HepG2 (cell line): ENCODE measurements around the gene FOLR2. TPM values are rescaled to one million over a fixed set of nuclear protein-coding genes. Genes with fewer than 3 reads are reported as not detected.

Source experiments
- ATAC-seq: fragments of 200-7000 bp; cut with Tn5 transposase; 3 replicates; pipeline ENCODE4 v1.9.1; 2020; ENCODE audit warnings: mild to moderate bottlenecking, moderate library complexity
- BruUV-seq: library from RNA; stranded (reverse); fragments of 400-500 nt; replicated peaks from 2 replicates; lab custom pipeline; 2021; lab: Mats Ljungman, UMichigan
- CTCF ChIA-PET: fragments of 300-600 bp; formaldehyde crosslinking; extraction: SDS; loops from one replicate; lab custom pipeline; 2021; ENCODE audit warnings: low total read pairs, inconsistent platforms, low intra/inter-chr PET ratio; lab: Yijun Ruan, JAX
- POLR2A ChIA-PET: fragments of 350-600 bp; sonication (Branson Sonifier 250); formaldehyde crosslinking; loops from one replicate; lab custom pipeline; 2020; ENCODE audit warnings: antibody characterized with exemption, inconsistent platforms; lab: Yijun Ruan, JAX
- DNase-seq: peaks from one replicate; pipeline ENCODE4 v3.0.0-alpha.2; 2015; ENCODE audit warnings: low spot score
- FAIRE-seq: peaks from 3 replicates; lab custom pipeline; 2011; peaks lifted over from hg19 to GRCh38; lab: Jason Lieb, UNC
- H2AFZ ChIP-seq: one replicate; pipeline ENCODE4 v1.6.1; 2011; ENCODE audit warnings: low read length, inconsistent platforms
- H3K27ac ChIP-seq: fragments of 300-600 bp; 3 replicates; pipeline ENCODE4 v1.8.0; 2011; ENCODE audit warnings: mixed run types, mild to moderate bottlenecking, mixed read lengths, low read length, inconsistent platforms; ENCODE audit not compliant: insufficient read depth; ENCODE audit errors: extremely low read length
- H3K27me3 ChIP-seq, 2 experiments: fragments of 200-600 bp in 1 of 2; 2 replicates in 1 of 2; 3 replicates in 1 of 2; pipeline versions ENCODE4 v1.6.0 to v1.8.0; 2011; ENCODE audit warnings: low read length in 2 of 2, mild to moderate bottlenecking in 2 of 2, moderate library complexity in 2 of 2, inconsistent platforms in 1 of 2; ENCODE audit not compliant: insufficient read depth in 2 of 2, control insufficient read depth in 1 of 2
- H3K36me3 ChIP-seq, 2 experiments: fragments of 200-600 bp in 1 of 2; replicated peaks in 1 of 2; 2 replicates in 1 of 2; 3 replicates in 1 of 2; pipeline versions ENCODE4 v1.5.1 to v1.8.0; 2011; ENCODE audit warnings: low read length in 2 of 2, inconsistent platforms in 1 of 2; ENCODE audit not compliant: insufficient read depth in 2 of 2, control insufficient read depth in 1 of 2
- H3K4me1 ChIP-seq: 2 replicates; pipeline ENCODE4 v1.5.1; 2012; ENCODE audit warnings: low read length, inconsistent platforms; ENCODE audit not compliant: insufficient read depth
- H3K4me2 ChIP-seq: 2 replicates; pipeline ENCODE4 v1.6.0; 2011; ENCODE audit warnings: low read depth, low read length, inconsistent platforms
- H3K4me3 ChIP-seq, 3 experiments: fragments of 200-600 bp in 1 of 3; sonication (generic), shearing (Covaris generic) in 1 of 3; replicated peaks in 1 of 3; 2 replicates each; pipeline ENCODE4 v1.5.1; 2011 to 2016; ENCODE audit warnings: low read length in 3 of 3, inconsistent platforms in 2 of 3, low read depth in 2 of 3, mild to moderate bottlenecking in 2 of 3, control low read depth in 1 of 3, mixed read lengths in 1 of 3; ENCODE audit not compliant: insufficient read depth in 1 of 3
- H3K79me2 ChIP-seq: one replicate; pipeline ENCODE4 v1.6.1; 2011; ENCODE audit warnings: low read length, inconsistent platforms; ENCODE audit not compliant: insufficient read depth
- H3K9ac ChIP-seq: 2 replicates; pipeline ENCODE4 v1.6.0; 2011; ENCODE audit warnings: mild to moderate bottlenecking, low read depth, low read length, inconsistent platforms; ENCODE audit not compliant: insufficient read depth
- H3K9me3 ChIP-seq: 2 replicates; pipeline ENCODE4 v1.5.1; 2012; ENCODE audit warnings: mild to moderate bottlenecking, low read length
- H4K20me1 ChIP-seq: 2 replicates; pipeline ENCODE4 v1.6.0; 2011; ENCODE audit warnings: inconsistent platforms, mild to moderate bottlenecking, low read length, moderate library complexity; ENCODE audit not compliant: insufficient read depth
- BORCS8-MEF2B ChIP-seq: sonication (generic); formaldehyde crosslinking; IDR thresholded peaks from 2 replicates; pipeline ENCODE4 v1.8.0; 2022; ENCODE audit warnings: mild to moderate bottlenecking, missing genetic modification reagents
- FLYWCH1 ChIP-seq: sonication (generic); formaldehyde crosslinking; IDR thresholded peaks from 2 replicates; pipeline ENCODE4 v1.8.1; 2023; ENCODE audit warnings: mild to moderate bottlenecking, missing genetic modification reagents
- RBAK ChIP-seq: sonication (generic); formaldehyde crosslinking; IDR thresholded peaks from 2 replicates; pipeline ENCODE4 v1.5.1; 2020; ENCODE audit warnings: mild to moderate bottlenecking, missing genetic modification reagents
- SP4 ChIP-seq: sonication (generic); formaldehyde crosslinking; IDR thresholded peaks from 2 replicates; pipeline ENCODE4 v1.8.1; 2023; ENCODE audit warnings: mild to moderate bottlenecking, missing genetic modification reagents
- ZNF34 ChIP-seq: sonication (generic); formaldehyde crosslinking; IDR thresholded peaks from 2 replicates; pipeline ENCODE4 v1.4.0; 2020; ENCODE audit warnings: mild to moderate bottlenecking, missing genetic modification reagents, borderline replicate concordance
- WGBS: methylation state at CpG from one replicate; pipeline ENCODE4 v1.1.6; 2017; ENCODE audit warnings: low lambda C conversion rate; 5-methylcytosine and 5-hydroxymethylcytosine counted together
- in situ Hi-C: cut with HindIII; loops from 2 replicates; pipeline ENCODE4 v1.10.0; 2017; ENCODE audit warnings: low pct_unique_long_range_greater_than_20kb; ENCODE audit not compliant: extremely low pct_ligation_motif_present
- intact Hi-C: fragments of 100-400 bp; cut with micrococcal nuclease; formaldehyde crosslinking; loops from one replicate; pipeline ENCODE4 v1.10.0; 2022; ENCODE audit not compliant: unreplicated experiment
- polyA plus RNA-seq, 8 experiments: library from polyadenylated mRNA; depleted of rRNA in 3 of 8; stranded (reverse) in 7 of 8; unstranded in 1 of 8; fragments of >200 nt; fragmentation: Illumina TruSeq in 4 of 8; extraction: Trizol in 4 of 8; gene quantifications; 2 replicates each; pipeline versions ENCODE4 v1.2.1 to v1.2.3, GENCODE V29; 2011 to 2016; ENCODE audit warnings: low read depth in 4 of 8, missing spikeins in 1 of 8, mixed read lengths in 1 of 8; ENCODE audit not compliant: insufficient read depth in 1 of 8
- total RNA-seq, 5 experiments: library from RNA; depleted of rRNA; stranded (reverse); fragments of >200 nt; fragmentation: Illumina TruSeq; extraction: Trizol; gene quantifications; 2 replicates each; pipeline ENCODE4 v1.2.3, GENCODE V29; 2016; ENCODE audit warnings: low read depth in 1 of 5
- TF ChIP-seq, protein P1 (sequence below): sonication (generic); formaldehyde crosslinking; IDR thresholded peaks from 2 replicates; pipeline ENCODE4 v1.5.1; 2020; ENCODE audit warnings: mild to moderate bottlenecking, missing genetic modification reagents, moderate library complexity

Gene FOLR2
- total and polyA plus RNA-seq, 2 of the 13 experiments (the other 11 are each of a cell fraction or from before 2014, with no cell fraction given): 0.09 TPM; not detected in 1

DNA sequence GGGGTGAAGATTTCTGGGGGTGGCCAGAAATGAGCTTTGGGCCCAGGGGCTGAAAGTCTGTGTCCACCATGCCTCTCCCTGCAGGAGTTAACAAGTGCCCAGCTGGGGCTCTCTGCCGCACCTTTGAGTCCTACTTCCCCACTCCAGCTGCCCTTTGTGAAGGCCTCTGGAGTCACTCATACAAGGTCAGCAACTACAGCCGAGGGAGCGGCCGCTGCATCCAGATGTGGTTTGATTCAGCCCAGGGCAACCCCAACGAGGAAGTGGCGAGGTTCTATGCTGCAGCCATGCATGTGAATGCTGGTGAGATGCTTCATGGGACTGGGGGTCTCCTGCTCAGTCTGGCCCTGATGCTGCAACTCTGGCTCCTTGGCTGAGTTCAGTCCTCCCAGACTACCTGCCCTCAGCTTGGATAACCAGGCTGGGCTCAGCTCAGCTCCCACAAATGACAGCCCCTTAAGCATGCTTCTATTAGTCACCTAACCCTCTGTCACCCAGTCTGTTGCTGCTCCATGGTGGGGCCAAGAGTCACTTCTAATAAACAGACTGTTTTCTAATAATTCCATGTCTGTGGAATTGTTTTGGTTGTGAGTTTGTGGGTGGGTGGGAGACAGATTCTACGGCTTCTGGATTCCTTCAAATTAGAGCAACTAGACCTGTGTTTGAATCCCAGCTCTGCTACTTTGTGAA lies 4.9 kb downstream of the FOLR2 start:
- Histone ChIP-seq H3K9ac (no peak overlapping the region), H3K4me3 (no peak overlapping the region), H3K9me3 (no peaks in the 10 kb centered on the region), H3K4me1 (peaks cover 31% of the 10 kb centered on the region), H4K20me1 (no peaks in the 10 kb centered on the region), H3K27ac (no peak overlapping the region), H3K79me2 (peaks cover 7% of the 10 kb centered on the region), H2AFZ (no peak overlapping the region), H3K27me3 (peaks cover 3 to 25% of the 10 kb centered on the region in 2 experiments; a peak in 3 of 5 replicates), H3K4me2 (peak overlapping the region; percentile 93), H3K36me3 (no peaks in the 10 kb centered on the region)
- POLR2A ChIA-PET: interaction anchor here (1.7 kb wide), 1 partner anchor 13 kb away, joined by 4 read pairs; no protein-coding TSS in a partner anchor
- 0 out of 2 replicates have a peak, but pooled peaks have one; percentile 26 for TF ChIP-seq SP4 (CRISPR knock-in tag)
- TF ChIP-seq, protein P1, sequence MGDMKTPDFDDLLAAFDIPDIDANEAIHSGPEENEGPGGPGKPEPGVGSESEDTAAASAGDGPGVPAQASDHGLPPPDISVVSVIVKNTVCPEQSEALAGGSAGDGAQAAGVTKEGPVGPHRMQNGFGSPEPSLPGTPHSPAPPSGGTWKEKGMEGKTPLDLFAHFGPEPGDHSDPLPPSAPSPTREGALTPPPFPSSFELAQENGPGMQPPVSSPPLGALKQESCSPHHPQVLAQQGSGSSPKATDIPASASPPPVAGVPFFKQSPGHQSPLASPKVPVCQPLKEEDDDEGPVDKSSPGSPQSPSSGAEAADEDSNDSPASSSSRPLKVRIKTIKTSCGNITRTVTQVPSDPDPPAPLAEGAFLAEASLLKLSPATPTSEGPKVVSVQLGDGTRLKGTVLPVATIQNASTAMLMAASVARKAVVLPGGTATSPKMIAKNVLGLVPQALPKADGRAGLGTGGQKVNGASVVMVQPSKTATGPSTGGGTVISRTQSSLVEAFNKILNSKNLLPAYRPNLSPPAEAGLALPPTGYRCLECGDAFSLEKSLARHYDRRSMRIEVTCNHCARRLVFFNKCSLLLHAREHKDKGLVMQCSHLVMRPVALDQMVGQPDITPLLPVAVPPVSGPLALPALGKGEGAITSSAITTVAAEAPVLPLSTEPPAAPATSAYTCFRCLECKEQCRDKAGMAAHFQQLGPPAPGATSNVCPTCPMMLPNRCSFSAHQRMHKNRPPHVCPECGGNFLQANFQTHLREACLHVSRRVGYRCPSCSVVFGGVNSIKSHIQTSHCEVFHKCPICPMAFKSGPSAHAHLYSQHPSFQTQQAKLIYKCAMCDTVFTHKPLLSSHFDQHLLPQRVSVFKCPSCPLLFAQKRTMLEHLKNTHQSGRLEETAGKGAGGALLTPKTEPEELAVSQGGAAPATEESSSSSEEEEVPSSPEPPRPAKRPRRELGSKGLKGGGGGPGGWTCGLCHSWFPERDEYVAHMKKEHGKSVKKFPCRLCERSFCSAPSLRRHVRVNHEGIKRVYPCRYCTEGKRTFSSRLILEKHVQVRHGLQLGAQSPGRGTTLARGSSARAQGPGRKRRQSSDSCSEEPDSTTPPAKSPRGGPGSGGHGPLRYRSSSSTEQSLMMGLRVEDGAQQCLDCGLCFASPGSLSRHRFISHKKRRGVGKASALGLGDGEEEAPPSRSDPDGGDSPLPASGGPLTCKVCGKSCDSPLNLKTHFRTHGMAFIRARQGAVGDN: peak; percentile 15; the same call in 1 of the 2 replicates
- no peak for TF ChIP-seq RBAK (CRISPR knock-in tag)
- 0 out of 2 replicates have a peak, but pooled peaks have one; percentile 19 for TF ChIP-seq BORCS8-MEF2B
- TF ChIP-seq FLYWCH1 (CRISPR knock-in tag): no peak
- no peak for TF ChIP-seq ZNF34
- FAIRE-seq (no peak), ATAC-seq (peak; percentile 3; the same call in 1 of the 3 replicates), DNase-seq (no peak)
- 15% methylated on average over 5 of the region's 7 CpGs for WGBS
- in situ Hi-C loops: no loop called here
- CTCF ChIA-PET: no interaction called here
- intact Hi-C loops: no loop called here
- no TSS peak for BruUV-seq
